IPS DF 4.7 (cell line): ENCODE results near the gene OSCAR.

Experiments
- DNase-seq: peaks from one replicate; pipeline ENCODE4 v3.0.0-alpha.2; 2013; ENCODE audit warnings: low spot score; ENCODE audit errors: extremely low read depth

The OSCAR gene, protein sequence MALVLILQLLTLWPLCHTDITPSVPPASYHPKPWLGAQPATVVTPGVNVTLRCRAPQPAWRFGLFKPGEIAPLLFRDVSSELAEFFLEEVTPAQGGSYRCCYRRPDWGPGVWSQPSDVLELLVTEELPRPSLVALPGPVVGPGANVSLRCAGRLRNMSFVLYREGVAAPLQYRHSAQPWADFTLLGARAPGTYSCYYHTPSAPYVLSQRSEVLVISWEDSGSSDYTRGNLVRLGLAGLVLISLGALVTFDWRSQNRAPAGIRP

GRCh38 chr19:54100561-54100960, at the start of gene OSCAR:
Gene OSCAR (minus strand): TSS chr19:54100803. CDS start chr19:54100792, 11 bp downstream.
- no peak for DNase-seq

DNA sequence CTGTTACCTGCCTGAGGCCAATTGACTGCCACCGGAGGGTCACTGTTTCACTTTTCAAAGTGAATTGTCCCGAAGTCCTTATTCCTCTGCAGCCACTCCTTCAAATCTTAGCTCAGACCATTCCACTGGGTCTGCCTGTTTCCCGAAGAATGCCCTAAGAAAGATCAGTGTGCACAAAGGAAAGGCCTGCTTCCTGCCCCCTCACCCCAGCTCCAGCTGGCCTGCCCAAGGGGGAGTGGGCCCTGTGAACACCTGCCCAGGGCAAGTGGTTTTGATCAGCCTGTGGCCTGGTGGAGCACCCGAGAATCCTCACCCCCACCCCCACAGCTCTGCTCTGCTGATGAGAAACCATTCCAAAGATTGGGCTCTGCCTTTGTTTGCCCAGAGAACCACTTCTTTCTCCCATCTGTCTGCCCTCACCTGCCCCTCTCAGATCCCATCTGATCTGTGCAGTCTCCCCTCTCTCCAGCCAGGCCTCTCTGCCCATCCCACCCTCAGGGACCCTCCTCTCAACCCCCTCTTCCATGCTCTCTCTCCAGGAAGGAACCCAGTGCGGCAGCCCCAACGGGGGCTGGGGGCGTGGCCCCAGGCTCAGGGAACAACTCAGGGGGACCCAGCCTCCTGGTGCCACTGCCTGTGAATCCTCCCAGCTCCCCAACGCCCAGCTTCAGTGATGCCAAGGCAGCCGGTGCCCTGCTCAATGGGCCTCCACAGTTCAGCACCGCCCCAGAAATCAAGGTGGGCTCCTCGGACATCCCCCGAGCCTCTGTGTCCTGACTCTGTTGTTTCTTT, 48.6 kb upstream of the OSCAR start:
- DNase-seq: no peak

DNA sequence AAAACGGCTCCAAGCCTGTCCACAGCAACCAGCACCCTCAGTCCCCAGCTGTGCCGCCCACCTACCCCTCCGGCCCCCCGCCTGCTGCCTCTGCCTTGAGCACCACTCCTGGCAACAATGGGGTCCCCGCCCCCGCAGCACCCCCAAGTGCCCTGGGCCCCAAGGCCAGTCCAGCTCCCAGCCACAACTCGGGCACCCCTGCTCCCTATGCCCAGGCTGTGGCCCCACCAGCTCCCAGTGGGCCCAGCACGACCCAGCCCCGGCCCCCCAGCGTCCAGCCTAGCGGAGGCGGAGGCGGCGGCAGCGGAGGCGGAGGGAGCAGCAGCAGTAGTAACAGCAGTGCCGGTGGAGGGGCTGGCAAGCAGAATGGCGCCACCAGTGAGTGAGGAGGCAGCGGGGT, 47.6 kb upstream of the OSCAR start:
- DNase-seq: no peak

DNA sequence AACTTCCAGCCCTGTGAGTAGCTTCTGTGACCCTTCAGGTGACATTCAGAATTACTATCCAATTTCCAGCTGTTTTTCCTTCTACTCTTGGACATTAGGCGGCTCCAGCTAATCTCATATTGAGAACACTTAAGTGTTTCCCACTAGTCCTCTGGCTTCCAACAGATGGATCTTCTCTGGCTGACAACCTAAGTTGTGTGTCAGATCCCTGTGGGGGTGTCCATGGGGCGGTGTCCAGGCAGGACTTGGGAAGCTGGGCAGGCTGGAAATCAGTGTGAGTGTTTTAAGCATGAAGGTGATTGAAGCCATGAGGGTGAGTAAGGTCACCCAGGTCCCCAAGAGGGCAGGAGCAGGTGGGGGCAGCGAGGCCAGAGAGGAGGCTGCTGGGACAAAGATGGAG, 47.1 kb upstream of the OSCAR start:
- no peak for DNase-seq

DNA sequence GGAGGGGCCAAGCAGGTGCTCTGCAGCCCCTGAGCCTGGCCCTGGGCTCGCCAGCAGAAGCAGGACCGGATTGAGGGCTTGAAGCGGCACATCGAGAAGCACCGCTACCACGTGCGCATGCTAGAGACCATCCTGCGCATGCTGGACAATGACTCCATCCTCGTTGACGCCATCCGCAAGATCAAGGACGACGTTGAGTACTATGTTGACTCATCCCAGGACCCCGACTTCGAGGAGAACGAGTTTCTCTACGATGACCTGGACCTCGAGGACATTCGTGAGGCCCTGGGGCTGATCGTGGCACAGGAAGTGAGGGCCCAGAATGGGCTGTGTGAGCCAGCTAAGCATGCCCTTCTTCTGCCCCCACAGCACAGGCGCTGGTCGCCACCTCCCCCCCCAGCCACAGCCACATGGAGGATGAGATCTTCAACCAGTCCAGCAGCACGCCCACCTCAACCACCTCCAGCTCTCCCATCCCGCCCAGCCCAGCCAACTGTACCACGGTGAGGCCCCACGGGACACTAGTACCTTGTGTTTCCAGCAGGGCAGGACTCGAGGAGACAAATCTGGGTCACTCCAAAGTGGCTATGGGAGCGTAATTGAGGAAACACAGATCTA, 45.0 kb upstream of the OSCAR start:
- no peak for DNase-seq

DNA sequence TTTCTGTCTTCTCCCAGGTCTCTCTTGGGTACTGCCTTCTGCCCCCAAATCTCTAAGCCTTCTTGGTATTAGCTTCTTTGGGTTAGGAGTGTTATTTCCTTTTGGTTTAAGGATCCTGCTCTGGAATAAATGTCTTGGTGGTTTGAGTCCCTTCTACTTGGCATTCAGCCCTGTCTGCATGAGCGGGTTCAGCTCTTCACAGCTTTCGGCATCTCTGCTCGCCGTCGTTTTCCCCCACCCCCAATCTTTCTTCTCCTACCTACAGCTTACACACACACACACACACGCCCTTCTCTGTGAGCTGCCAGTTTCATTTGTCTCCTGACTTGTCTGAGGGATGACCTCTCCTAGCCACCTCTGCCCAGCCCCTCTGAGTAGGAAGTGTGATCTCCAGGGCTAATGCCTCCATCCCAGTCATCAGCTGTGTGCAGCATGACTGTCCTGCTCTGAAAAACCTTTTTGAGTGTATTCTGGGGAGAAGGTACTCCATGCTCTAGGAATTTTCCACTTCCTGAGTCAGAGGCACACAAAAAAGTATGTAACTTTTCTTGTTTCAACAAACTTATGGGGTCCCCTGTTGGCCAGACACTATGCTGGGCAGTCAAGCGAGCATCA, 41.7 kb upstream of the OSCAR start:
- DNase-seq: no peak

GRCh38 chr19:54141356-54141755, 40.8 kb upstream of the OSCAR start:
- no peak for DNase-seq

DNA sequence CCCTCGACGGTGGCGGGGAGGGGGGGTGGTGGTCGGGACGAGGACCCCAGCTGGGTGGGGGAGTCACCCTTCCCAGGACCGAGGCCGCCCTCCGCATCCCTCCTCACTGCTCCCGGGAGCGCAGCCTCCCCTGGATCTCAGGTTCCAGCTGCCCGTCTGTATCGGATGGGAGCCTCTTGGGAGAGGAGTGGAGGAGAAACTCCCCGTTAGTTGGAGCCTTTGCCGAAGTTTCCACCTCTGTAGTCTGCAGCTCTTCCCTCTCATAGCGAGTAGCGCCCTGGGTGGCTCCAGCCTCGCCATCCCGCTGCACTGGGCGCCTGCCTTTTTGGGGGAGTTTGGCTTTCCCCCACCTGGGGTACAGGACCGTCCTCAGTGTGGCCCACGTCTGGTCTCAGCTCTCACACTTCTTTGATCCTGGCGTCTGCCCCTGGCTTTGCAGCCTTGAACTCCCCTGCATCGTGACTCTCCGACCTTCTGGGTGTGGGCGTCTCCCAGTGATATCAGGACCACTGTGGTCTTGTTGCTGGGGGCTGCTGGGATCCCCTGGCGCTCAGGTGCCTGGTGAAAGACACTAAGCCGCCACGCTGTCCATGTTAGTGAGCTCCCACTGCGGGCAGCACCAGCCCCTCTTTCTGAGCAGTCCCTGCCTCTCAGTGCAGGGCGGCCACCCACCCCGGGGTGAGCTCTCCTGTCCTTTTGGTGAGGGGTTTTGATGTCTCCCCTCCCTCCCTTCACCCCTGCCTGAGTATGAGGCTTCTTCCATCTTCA, 38.1 kb upstream of the OSCAR start:
- no peak for DNase-seq

DNA sequence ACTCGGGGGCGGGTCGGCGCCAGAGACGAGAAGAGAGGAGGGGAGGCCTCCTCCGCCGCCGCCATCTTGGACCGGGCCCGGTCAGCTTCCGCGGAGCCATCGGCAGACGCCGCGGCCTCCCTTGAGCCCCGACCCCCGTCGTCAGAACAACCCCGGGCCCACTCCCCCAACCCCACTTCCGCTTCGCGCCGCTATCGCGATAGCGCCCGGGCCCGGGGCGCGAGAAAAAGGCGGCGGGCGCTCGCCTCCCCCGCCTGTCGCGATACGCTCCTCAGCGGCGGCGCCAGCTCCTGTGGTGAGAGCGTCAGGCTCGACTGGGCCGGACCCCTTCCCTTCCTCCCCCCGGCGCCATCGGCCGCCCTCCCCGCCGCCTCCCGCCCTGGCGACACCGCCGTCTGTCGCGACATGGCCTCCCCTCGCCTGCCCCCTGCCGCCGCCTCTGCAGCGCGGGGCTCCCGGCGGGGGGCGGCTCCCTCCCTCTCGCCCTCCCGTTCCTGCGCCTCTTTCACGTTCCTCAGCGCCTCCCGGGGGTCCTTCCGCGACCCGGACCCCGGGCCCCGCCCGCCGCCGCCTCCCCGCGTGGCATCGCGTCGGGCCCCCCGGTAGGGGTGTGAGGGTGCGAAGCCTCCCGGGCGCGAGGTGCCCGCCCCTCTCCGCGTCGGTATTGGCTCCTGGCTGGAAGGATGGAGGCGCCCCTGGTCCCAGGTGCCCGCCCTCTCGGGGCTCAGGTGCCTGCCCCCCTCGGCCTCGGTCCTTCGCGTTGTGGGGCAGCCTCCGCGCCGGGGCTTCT, 37.3 kb upstream of the OSCAR start, which contains the start of gene CNOT3:
Gene CNOT3, plus strand, starts transcription at position 64 of the 790 bp plus-strand sequence. CDS start 5,217 bp downstream, outside the sequence.
- DNase-seq: no peak

- DNase-seq: peak; percentile 100
These were observed 36.5 kb upstream of the OSCAR start for GRCh38 chr19:54136864-54137698.

- DNase-seq: no peak
These were observed 35.7 kb upstream of the OSCAR start for GRCh38 chr19:54136086-54136863.

DNA sequence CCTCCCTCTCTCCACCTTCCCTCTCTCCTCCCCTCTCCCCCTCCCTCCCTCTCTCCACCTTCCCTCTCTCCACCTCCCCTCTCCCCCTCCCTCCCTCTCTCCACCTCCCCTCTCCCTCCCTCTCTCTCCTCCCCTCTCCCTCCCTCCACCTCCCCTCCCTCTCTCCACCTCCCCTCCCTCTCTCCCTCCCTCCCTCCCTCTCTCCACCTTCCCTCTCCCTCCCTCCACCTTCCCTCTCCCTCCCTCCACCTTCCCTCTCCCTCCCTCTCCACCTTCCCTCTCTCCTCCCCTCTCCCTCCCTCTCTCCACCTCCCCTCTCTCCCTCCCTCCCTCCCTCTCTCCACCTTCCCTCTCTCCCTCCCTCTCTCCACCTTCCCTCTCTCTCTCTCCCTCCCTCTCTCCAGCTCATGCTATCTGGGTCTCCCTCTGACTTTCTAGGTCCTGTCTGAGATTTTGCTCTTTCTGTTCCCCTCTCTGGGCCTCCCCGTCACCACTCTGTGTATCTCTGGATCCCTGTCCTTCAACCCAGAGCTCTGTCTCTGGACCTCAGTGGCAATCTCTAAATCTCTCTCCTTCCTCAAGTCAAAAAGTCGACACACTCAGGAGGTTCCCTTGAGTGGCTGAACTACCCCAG, 33.5 kb upstream of the OSCAR start:
- no peak for DNase-seq

DNA sequence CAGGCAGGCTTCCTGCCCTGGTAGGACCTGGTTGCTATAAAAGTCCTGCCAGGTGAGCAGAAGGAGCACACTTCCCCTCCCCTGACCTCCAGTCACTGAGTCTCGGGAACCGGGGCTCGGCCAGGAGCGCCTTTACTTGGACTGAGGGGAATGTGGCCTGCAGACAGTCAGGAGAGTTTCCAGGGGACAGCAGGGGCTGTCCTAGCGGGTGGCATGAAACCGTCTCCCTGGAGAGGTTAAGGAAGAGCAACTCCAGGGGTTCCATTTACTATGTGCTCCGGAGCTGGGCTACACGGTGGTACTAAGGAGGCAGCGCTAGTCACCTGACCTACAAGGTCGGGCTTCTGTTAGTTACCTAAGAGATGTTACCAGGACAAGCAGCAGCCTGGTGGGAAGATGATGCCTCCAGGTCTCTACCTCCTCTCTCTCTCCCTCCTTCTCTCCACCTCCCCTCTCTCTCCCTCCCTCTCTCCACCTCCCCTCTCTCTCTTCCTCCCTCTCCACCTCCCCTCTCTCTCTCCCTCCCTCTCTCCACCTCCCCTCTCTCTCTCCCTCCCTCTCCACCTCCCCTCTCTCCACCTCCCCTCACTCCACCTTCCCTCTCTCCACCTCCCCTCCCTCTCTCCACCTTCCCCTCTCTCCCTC, 32.8 kb upstream of the OSCAR start:
- DNase-seq: no peak

- no peak for DNase-seq
These were observed 29.0 kb upstream of the OSCAR start for GRCh38 chr19:54129617-54129996.

- DNase-seq: no peak
These were observed 28.4 kb upstream of the OSCAR start for GRCh38 chr19:54128796-54129616.

- DNase-seq: no peak
These were observed 27.8 kb upstream of the OSCAR start for GRCh38 chr19:54128441-54128725.
